Measurements from ENCODE around the gene WIPF3. TPM values are rescaled to one million over a fixed set of nuclear protein-coding genes. Genes with fewer than 3 reads are reported as not detected.

WIPF3 gene
- total and polyA plus RNA-seq, 10 donors, result 0.17 to 1.5 (median 0.65) TPM

DNA sequence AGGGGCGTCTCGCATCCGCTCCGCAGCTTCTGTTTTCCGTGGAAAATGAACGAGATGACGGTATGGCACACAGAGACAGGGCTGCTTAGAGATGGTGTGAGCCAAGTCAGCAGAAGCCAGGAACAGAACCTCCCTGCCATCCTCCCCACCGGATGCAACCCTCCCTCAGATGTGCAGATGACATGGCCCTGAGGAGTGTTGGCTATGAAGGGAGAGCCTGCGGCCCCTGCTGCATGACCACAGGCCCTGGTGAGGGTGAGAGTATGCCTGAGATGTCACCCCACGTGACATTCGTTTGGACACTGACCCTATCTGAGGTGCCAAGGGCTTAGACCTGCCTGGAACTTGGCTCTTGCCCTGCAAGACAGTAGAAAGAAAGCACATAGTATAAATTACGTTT is 29.4 kb downstream of the WIPF3 start:
- WGBS, 5 donors, result 87 to 92% (median 88%) methylated on average over 10 to 12 of the region's 12 CpGs

DNA sequence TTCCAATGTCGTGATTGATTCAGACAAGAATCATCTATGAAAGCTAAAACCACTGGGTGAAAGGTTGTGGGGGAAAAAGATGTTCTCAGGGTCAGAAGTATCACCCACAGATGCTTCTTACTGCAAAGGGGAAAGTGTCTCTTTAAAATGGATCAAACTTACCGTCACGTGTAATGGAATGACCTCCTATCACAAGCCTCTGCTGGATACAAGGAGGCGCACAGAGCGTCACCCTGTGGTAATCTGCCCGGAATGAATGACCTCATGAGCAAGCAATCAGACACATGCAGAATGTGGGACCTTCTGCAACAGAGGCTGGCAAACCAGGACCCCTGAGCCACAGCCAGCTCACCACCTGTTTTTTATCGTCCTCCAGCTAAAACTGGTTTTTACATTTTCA is 33.0 kb downstream of the WIPF3 start:
- Histone ChIP-seq H3K36me3 (no peaks in the 10 kb centered on the region), H3K27ac (no peak overlapping the region), H3K4me3 (no peak overlapping the region), H3K4me1 (no peaks in the 10 kb centered on the region), H3K9me3 (no peaks in the 10 kb centered on the region), H3K27me3 (replicated peaks in 1 of 7) (peaks cover 0 to 22% (median 0%) of the 10 kb centered on the region in 7 donors)
- intact Hi-C loops (cut with DNase I; ENCODE audit: low total_unique reads), result no loop called here
- TF ChIP-seq, protein P1, sequence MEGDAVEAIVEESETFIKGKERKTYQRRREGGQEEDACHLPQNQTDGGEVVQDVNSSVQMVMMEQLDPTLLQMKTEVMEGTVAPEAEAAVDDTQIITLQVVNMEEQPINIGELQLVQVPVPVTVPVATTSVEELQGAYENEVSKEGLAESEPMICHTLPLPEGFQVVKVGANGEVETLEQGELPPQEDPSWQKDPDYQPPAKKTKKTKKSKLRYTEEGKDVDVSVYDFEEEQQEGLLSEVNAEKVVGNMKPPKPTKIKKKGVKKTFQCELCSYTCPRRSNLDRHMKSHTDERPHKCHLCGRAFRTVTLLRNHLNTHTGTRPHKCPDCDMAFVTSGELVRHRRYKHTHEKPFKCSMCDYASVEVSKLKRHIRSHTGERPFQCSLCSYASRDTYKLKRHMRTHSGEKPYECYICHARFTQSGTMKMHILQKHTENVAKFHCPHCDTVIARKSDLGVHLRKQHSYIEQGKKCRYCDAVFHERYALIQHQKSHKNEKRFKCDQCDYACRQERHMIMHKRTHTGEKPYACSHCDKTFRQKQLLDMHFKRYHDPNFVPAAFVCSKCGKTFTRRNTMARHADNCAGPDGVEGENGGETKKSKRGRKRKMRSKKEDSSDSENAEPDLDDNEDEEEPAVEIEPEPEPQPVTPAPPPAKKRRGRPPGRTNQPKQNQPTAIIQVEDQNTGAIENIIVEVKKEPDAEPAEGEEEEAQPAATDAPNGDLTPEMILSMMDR (IDR thresholded peaks at IDR 0.05 in 8 of 11, conservative IDR thresholded peaks at IDR 0.05 in 3 of 11), result no peak
- no peak for TF ChIP-seq POLR2A (IDR thresholded peaks at IDR 0.05)
- no peak for TF ChIP-seq POLR2AphosphoS5 (IDR thresholded peaks at IDR 0.05)
- DNase-seq, result no peak
- WGBS, 5 donors, result 80 to 88% (median 84%) methylated on average over 7 of the region's 7 CpGs

More for the DNA sequence above, 29.4 kb downstream of the WIPF3 start:
- Histone ChIP-seq H3K27ac (no peak overlapping the region), H3K27me3 (replicated peaks in 1 of 7) (peaks cover 0 to 12% (median 0%) of the 10 kb centered on the region in 7 donors), H3K4me1 (no peaks in the 10 kb centered on the region), H3K4me3 (no peak overlapping the region), H3K36me3 (no peaks in the 10 kb centered on the region), H3K9me3 (peaks cover 0 to 5% (median 0%) of the 10 kb centered on the region in 8 donors)
- no peak for DNase-seq
- intact Hi-C loops (cut with DNase I; ENCODE audit: low total_unique reads), result no loop called here
- TF ChIP-seq, protein P1 (IDR thresholded peaks at IDR 0.05 in 8 of 11, conservative IDR thresholded peaks at IDR 0.05 in 3 of 11), result no peak
- no peak for TF ChIP-seq POLR2A (IDR thresholded peaks at IDR 0.05)
- no peak for TF ChIP-seq POLR2AphosphoS5 (IDR thresholded peaks at IDR 0.05)

- Histone ChIP-seq H3K36me3 (no peaks in the 10 kb centered on the region), H3K27ac (no peak overlapping the region), H3K4me3 (no peak overlapping the region), H3K4me1 (no peaks in the 10 kb centered on the region), H3K9me3 (no peaks in the 10 kb centered on the region), H3K27me3 (replicated peaks in 1 of 7) (peaks cover 0 to 28% (median 0%) of the 10 kb centered on the region in 7 donors)
- TF ChIP-seq POLR2A (IDR thresholded peaks at IDR 0.05) (no peak), POLR2AphosphoS5 (IDR thresholded peaks at IDR 0.05) (no peak)
- TF ChIP-seq, protein P1 (IDR thresholded peaks at IDR 0.05 in 8 of 11, conservative IDR thresholded peaks at IDR 0.05 in 3 of 11), result no peak
- no peak for DNase-seq
- 79 to 91% (median 88%) methylated on average over 3 of the region's 3 CpGs for WGBS, 5 donors
- intact Hi-C loops (cut with DNase I; ENCODE audit: low total_unique reads), result no loop called here
These were observed 33.6 kb downstream of the WIPF3 start for GRCh38 chr7:29839921-29840320.

GRCh38 chr7:29840701-29841100 is 34.4 kb downstream of the WIPF3 start:
- no peak overlapping the region for H3K4me3 ChIP-seq
- DNase-seq, result no peak
- H3K27me3 ChIP-seq (replicated peaks in 1 of 7), result peaks cover 0 to 27% (median 0%) of the 10 kb centered on the region in 7 donors
- TF ChIP-seq POLR2A (IDR thresholded peaks at IDR 0.05), result no peak
- no peak for TF ChIP-seq POLR2AphosphoS5 (IDR thresholded peaks at IDR 0.05)
- WGBS, 5 donors, result 87 to 95% (median 88%) methylated on average over 6 of the region's 6 CpGs
- H3K27ac ChIP-seq, result no peak overlapping the region
- H3K9me3 ChIP-seq, result no peaks in the 10 kb centered on the region
- intact Hi-C loops (cut with DNase I; ENCODE audit: low total_unique reads), result no loop called here
- H3K4me1 ChIP-seq, result no peaks in the 10 kb centered on the region
- no peaks in the 10 kb centered on the region for H3K36me3 ChIP-seq

Data from spleen (tissue), 11 donors.